HG02642 (cell line): ENCODE results near the gene ABCF2.

Source experiments
- ATAC-seq: cut with Tn5 transposase; IDR thresholded peaks from one replicate; pipeline ENCODE4 v1.9.1; 2021; ENCODE audit warnings: mild to moderate bottlenecking; ENCODE audit not compliant: unreplicated experiment, poor library complexity

The ABCF2 gene

GRCh38 chr7:151198945-151199848, 27.8 kb downstream of the ABCF2 start:
- ATAC-seq, result no peak

- ATAC-seq, result no peak
Measured at GRCh38 chr7:151197932-151198331, 29.1 kb downstream of the ABCF2 start.

GRCh38 chr7:151195616-151196450, 31.2 kb downstream of the ABCF2 start:
- no peak for ATAC-seq

GRCh38 chr7:151194188-151194587, 32.8 kb downstream of the ABCF2 start:
- ATAC-seq, result no peak

GRCh38 chr7:151193203-151193978, 33.6 kb downstream of the ABCF2 start:
- no peak for ATAC-seq

- no peak for ATAC-seq
Measured at GRCh38 chr7:151192002-151192539, 34.9 kb downstream of the ABCF2 start.

DNA sequence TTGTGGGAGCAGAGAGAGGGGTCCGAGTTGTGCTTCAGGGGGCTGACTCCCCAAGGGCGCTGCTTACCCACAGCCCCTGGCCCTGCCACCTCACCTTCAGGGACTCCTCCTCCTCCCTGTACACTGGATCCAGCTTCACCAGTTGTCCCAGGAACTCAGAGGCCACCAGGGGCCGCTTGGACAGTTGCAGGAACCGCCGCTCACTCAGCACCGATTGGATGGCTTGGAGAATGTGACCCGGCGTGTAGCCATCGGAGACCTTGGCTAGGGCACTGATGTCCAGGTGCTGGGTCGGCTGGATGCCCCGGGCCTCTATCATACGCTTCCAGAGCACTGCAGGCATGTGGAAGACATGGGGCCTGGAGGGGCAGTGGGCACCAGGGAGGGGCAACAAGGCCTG, 35.5 kb downstream of the ABCF2 start:
- ATAC-seq, result no peak

GRCh38 chr7:151189038-151189437, 38.0 kb downstream of the ABCF2 start:
- ATAC-seq, result no peak

DNA sequence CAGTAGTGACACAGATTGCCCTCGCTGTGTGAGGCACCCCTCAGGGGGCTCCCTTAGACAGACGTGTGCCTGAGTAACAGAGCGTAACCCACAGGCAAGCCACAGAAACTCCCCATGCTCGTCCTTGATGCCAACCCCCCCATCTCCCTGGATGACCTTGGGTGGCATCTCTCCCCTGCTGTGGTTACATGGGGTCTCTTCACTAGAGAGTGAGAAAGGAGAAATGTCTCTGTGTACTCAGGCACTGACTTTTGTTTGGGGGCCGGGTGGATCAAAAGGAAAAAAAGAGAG, 38.8 kb downstream of the ABCF2 start:
- ATAC-seq, result no peak

- ATAC-seq, result no peak
Measured at GRCh38 chr7:151187409-151188251, 39.4 kb downstream of the ABCF2 start.

DNA sequence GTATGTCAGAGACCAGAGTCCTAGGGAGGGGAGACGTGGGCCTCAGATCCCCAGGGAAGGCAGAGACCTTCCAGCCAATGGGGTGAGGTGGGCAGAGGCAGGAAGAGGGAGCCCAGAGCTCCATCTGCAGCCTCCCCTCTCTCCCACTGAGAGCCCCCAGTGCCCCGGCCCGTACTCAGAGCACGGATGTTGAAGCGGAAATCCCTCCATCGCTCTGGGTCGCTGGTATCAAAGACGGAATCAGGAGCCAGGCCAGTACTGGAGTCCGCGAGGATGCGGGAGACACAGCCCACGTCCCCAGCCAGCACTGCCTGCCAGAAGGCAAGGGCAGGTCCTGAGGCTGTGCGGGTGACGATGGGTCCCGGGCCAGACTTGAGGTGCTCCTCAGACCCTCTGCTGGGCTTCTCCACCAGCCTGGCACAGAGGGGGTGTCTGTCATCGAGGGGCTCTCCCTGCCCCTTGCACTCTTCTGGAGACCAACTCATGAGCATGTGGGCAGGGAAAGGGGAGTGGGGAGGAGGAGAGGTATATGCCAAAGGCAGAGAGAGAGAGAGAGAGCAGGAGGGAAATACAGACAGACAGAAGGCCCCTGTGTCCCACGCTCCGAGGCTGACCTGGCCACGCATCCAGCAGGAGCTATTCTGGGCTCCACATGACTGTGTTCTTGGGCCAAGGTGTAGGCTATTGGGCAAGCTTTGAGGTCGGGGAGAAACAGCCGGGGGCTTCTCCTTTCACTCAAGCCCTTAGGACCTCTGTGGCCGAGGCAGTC, 40.2 kb downstream of the ABCF2 start, which contains the start of gene ASB10:
Gene ASB10, minus strand, starts transcription at position 611 of the 769 bp plus-strand sequence. Its CDS starts 120 bp downstream, at position 491.
- no peak for ATAC-seq

GRCh38 chr7:151185762-151186639, 41.0 kb downstream of the ABCF2 start:
- ATAC-seq, result no peak

DNA sequence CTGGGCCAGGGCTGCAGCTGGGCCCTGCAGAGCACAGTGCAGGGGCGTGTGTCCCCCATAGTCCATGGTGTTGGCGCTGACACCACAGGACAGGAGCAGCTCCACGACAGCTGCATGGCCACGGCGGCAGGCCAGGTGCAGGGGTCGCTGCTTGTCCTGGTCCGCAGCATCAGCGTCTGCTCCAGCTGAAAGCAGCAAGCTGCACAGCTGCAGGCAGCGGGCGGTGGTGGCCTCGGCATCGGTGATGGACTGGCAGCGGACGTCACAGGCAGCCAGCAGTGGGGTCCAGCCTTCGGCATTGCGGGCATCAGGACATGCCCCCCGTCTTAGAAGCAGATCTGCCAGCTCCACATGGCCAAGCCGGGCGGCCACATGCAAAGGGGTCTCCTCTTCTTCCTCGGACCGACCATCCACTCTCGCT, 46.0 kb downstream of the ABCF2 start:
- no peak for ATAC-seq

GRCh38 chr7:151179946-151180345, 47.1 kb downstream of the ABCF2 start:
- ATAC-seq, result no peak

GRCh38 chr7:151179287-151179860, 47.6 kb downstream of the ABCF2 start:
- no peak for ATAC-seq

- ATAC-seq, result no peak
Measured at GRCh38 chr7:151178831-151179230, 48.2 kb downstream of the ABCF2 start.

DNA sequence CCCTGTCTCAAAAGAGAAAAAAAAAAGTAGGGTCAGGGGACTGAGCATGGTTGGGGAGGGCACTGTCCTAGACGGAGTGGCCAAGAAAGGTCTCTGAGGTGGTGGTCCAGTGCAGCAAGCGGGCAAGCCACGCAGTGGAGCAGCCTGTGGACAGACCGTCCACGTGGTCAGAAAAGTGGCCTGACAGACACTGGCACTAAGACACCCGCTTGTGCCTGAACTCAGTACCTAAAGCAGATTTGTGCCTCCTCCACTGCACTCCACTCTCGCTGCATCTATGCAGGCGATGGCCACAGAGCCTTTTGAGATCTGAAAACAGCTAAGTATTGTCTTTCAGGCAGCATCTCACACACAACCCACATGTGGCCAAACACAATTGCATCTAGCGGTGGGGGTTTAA, 48.8 kb downstream of the ABCF2 start:
- no peak for ATAC-seq
